GM19397 (cell line): ENCODE data around the gene LNX2.

ENCODE experiments used
- ATAC-seq: cut with Tn5 transposase; IDR thresholded peaks from one replicate; pipeline ENCODE4 v1.9.1; 2021; ENCODE audit warnings: mild to moderate bottlenecking, moderate library complexity; ENCODE audit not compliant: unreplicated experiment

Gene LNX2

GRCh38 chr13:27617881-27618321 lies 2.4 kb downstream of the LNX2 start:
- ATAC-seq: no peak

- no peak for ATAC-seq
Observed at GRCh38 chr13:27613628-27614027, 6.7 kb downstream of the LNX2 start.

GRCh38 chr13:27607125-27607524 lies 13.2 kb downstream of the LNX2 start:
- ATAC-seq: no peak

GRCh38 chr13:27605610-27606200 lies 14.6 kb downstream of the LNX2 start:
- ATAC-seq: no peak

GRCh38 chr13:27605099-27605498 lies 15.2 kb downstream of the LNX2 start:
- ATAC-seq: no peak

GRCh38 chr13:27601803-27602202 lies 18.5 kb downstream of the LNX2 start:
- no peak for ATAC-seq

- ATAC-seq: no peak
Observed at GRCh38 chr13:27601208-27601607, 19.1 kb downstream of the LNX2 start.

GRCh38 chr13:27600711-27601110 lies 19.6 kb downstream of the LNX2 start:
- no peak for ATAC-seq

- no peak for ATAC-seq
Observed at GRCh38 chr13:27599845-27600553, 20.3 kb downstream of the LNX2 start.

GRCh38 chr13:27599096-27599495 lies 21.2 kb downstream of the LNX2 start:
- no peak for ATAC-seq

- no peak for ATAC-seq
Observed at GRCh38 chr13:27595055-27595811, 25.1 kb downstream of the LNX2 start.

- no peak for ATAC-seq
Observed at GRCh38 chr13:27593267-27593666, 27.1 kb downstream of the LNX2 start.

GRCh38 chr13:27592865-27593264 lies 27.5 kb downstream of the LNX2 start:
- ATAC-seq: no peak

GRCh38 chr13:27588405-27588804 lies 31.9 kb downstream of the LNX2 start:
- no peak for ATAC-seq

- ATAC-seq: no peak
Observed at GRCh38 chr13:27587095-27587746, 33.1 kb downstream of the LNX2 start.

- ATAC-seq: no peak
Observed at GRCh38 chr13:27583645-27584044, 36.7 kb downstream of the LNX2 start.

- no peak for ATAC-seq
Observed at GRCh38 chr13:27578121-27579030, 42.0 kb downstream of the LNX2 start.

- ATAC-seq: no peak
Observed at GRCh38 chr13:27574661-27575060, 45.7 kb downstream of the LNX2 start.

- no peak for ATAC-seq
Observed at GRCh38 chr13:27573265-27573664, 47.1 kb downstream of the LNX2 start.

GRCh38 chr13:27572234-27572901 lies 48.0 kb downstream of the LNX2 start:
- no peak for ATAC-seq
